ENCODE measurements around the gene ZEB1.

ZEB1 gene

GRCh38 chr10:31318854-31319601 is at the start of gene ZEB1:
Gene ZEB1 (plus strand): TSS chr10:31319216. CDS start chr10:31319235, 19 bp downstream.
- DNase-seq, result peak; percentile 54

GRCh38 chr10:31270954-31271353 is 48.1 kb upstream of the ZEB1 start:
- no peak for DNase-seq

- no peak for DNase-seq
Measured at GRCh38 chr10:31272841-31273240, 46.2 kb upstream of the ZEB1 start.

GRCh38 chr10:31273789-31274188 is 45.2 kb upstream of the ZEB1 start:
- DNase-seq, result no peak

- DNase-seq, result no peak
Measured at GRCh38 chr10:31274310-31274709, 44.7 kb upstream of the ZEB1 start.

GRCh38 chr10:31278279-31278941 is 40.6 kb upstream of the ZEB1 start:
- no peak for DNase-seq

GRCh38 chr10:31280972-31281371 is 38.0 kb upstream of the ZEB1 start:
- DNase-seq, result no peak

GRCh38 chr10:31288001-31288400 is 31.0 kb upstream of the ZEB1 start:
- no peak for DNase-seq

GRCh38 chr10:31288962-31289361 is 30.1 kb upstream of the ZEB1 start:
- DNase-seq, result no peak

GRCh38 chr10:31290386-31290785 is 28.6 kb upstream of the ZEB1 start:
- DNase-seq, result no peak

GRCh38 chr10:31291123-31291522 is 27.9 kb upstream of the ZEB1 start:
- DNase-seq, result no peak

GRCh38 chr10:31294558-31294957 is 24.5 kb upstream of the ZEB1 start:
- DNase-seq, result no peak

- DNase-seq, result no peak
Measured at GRCh38 chr10:31296754-31297153, 22.3 kb upstream of the ZEB1 start.

GRCh38 chr10:31299119-31299518 is 19.9 kb upstream of the ZEB1 start:
- no peak for DNase-seq

- no peak for DNase-seq
Measured at GRCh38 chr10:31303212-31303611, 15.8 kb upstream of the ZEB1 start.

- no peak for DNase-seq
Measured at GRCh38 chr10:31304291-31304970, 14.6 kb upstream of the ZEB1 start.

- DNase-seq, result no peak
Measured at GRCh38 chr10:31313396-31313795, 5.6 kb upstream of the ZEB1 start.

GRCh38 chr10:31314256-31315150 is 4.5 kb upstream of the ZEB1 start:
- DNase-seq, result no peak

- DNase-seq, result no peak
Measured at GRCh38 chr10:31315453-31315852, 3.6 kb upstream of the ZEB1 start.

- no peak for DNase-seq
Measured at GRCh38 chr10:31317171-31317570, 1.8 kb upstream of the ZEB1 start.

GRCh38 chr10:31317652-31318381 is 1.2 kb upstream of the ZEB1 start:
- DNase-seq, result no peak

- no peak for DNase-seq
Measured at GRCh38 chr10:31318382-31318853, 598 bp upstream of the ZEB1 start.

Measured in NCI-H2081 treated with DMSO at 0.1 percent for 48 hours (cell line).